NCI-H460 (cell line): ENCODE data around the gene CCDC8. TPM values are rescaled to one million over a fixed set of nuclear protein-coding genes. Genes with fewer than 3 reads are reported as not detected.
"Not testable (repeated sequence)": the region's sequence is repeated elsewhere in the genome, so short reads cannot be mapped to it uniquely, and the experiment has no call there.

Experiments
- DNase-seq: peaks from one replicate; pipeline ENCODE4 v3.0.0-alpha.2; 2016; ENCODE audit warnings: low read depth; ENCODE audit errors: extremely low read depth
- total RNA-seq: library from RNA; depleted of rRNA; stranded (reverse); fragments of >200 nt; shearing (Covaris generic); gene quantifications from 2 replicates; pipeline ENCODE4 v1.2.3, GENCODE V29; 2014

Gene CCDC8
- total RNA-seq, 1 experiment from 2014 or later = not detected

DNA sequence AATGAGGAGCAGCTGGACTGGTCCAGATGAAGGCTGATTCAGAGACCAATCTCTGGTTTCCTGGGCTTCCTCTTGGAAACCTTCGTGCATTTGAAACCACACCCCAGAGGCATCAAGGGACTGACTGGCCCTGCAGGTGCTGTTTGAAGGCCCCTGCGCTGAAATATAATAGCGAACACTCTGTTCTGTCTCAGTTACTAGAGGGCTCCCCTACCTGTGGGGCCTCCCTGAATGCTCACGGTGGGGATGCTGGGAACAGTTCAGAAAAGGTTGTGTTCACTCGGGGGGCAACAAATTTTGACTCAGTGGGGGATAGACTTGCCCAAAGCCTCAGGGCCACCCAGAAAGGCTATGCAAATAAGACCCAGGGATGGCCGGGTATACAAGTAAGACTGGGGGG, 6.4 kb downstream of the CCDC8 start:
- no peak for DNase-seq

DNA sequence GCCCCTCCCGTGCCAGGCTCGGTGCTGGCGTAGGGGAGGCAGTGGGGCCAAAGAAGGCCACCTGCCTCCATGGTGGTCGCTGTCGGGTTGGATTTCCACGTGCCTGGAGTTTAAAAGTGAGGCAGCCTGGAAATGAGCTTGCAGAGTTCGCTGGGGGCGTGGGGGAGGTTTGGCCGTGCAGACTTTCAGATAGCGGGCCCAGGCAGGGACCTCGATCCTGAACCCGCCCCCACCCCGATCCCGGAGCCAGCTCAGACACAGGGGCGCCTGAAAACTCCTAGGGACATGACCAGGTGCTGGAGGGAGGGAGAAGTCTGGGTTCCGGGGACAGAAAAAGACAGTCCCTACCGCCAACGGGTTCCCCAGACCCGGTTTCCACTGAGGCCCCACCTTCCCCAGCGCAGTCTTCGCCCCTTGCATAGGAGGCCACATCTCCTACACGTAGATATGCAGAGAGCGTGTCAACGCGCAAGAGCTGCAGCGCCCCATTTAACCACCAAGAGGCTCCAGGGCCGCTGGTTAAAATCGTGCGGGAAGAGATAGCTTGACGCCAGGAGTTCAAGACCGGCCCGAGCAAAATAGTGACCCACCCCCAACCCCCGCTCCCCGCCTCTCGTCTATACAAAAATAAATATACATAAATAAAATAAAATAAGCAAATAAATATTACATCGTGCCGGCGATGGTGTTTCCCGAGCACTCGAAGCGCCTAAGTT, 8.5 kb downstream of the CCDC8 start:
- DNase-seq = no peak

DNA sequence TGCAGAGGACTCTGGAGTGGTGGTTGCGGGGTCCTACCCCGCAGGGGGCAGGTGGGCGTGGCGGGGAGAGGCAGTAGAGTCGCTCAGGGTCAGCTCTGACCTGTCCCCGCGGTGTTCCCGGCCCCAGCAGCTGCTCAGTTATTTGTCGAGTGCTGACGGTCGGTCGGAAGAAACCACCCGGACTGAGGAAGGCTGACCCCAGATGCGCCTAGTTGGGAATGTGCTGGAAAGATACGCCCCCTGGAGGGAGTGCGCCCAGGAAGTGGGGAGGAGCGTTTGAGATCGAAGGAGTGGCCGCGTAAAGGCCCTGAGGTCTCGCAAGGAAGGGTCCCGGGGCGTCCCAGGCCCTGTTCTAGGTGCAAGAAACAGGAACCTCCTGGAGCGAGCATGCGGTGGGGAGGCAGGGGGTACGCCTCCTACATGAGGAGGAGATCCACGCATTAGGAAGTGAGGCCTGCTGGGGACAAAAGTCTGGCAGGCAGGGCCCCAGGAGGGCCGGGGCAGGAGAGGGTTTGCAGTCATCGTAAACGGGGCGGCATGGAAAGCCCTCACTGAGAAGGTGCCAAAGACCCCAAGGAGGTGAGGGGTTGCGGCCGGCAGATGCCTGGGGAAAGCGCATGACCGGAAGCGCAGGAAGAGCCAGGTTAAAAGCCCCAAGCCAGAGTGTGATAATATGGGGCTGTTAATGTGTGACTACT, 9.2 kb downstream of the CCDC8 start:
- DNase-seq = no peak

DNA sequence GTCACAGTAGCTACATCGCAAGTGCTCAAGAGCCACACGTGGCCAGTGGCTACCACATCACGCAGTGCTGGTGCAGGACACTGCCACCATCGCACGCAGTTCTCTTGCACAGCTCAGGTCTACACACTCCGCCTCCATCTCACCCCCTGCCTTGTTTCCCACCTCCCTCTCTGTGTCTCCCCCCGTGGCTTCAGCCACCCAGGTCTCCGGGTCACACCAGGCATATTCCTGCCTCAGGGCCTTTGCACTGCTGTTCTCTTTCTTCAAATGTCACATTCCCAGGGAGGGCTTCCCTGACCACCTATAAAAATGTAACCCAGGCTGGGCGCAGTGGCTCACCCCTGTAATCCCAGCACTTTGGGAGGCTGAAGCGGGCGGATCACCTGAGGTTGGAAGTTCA, 10.6 kb downstream of the CCDC8 start:
- no peak for DNase-seq

DNA sequence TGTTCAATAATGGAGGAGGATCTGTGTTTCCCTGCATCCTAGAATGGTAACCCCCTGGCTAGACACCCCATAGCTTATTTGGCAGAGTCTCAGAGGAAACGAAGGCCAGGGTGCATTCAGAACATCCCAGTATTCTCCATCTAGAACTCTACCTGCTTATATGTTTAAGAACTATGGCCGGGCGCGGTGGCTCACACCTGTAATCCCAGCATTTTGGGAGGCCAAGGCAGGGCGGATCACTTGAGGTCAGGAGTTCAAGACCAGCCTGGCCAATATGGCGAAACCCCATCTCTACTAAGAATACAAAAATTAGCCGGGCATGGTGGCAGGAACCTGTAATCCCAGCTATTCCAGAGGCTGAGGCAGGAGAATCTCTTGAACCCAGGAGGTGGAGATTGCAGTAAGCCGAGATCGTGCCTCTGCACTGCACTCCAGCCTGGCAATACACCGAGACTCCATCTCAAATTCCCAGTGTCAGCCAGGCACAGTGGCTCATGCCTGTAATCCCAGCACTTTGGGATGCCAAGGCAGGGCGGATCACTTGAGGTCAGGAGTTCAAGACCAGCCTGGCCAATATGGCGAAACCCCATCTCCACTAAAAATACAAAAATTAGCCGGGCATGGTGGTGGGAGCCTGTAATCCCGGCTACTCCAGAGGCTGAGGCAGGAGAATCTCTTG, 15.4 kb downstream of the CCDC8 start:
- DNase-seq = not testable (repeated sequence)

DNA sequence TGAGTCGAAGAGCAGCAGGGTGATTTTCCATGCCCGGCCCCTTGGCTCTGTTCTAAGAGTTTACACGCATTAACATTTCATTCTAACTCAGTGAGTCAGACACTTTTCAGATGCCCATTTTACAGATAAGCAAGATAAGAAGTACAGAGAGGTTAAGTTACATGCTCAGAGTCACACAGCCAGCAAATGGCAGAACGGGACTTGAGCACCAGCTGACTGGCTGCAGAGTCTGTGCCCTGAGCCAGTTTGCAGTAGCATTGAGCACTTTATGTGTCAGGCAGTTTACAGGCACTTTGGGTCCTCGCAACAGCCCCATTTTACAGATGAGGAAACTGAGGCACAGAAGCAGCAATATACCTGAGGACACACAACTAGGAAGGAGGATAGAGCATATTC, 19.0 kb downstream of the CCDC8 start:
- DNase-seq = no peak

DNA sequence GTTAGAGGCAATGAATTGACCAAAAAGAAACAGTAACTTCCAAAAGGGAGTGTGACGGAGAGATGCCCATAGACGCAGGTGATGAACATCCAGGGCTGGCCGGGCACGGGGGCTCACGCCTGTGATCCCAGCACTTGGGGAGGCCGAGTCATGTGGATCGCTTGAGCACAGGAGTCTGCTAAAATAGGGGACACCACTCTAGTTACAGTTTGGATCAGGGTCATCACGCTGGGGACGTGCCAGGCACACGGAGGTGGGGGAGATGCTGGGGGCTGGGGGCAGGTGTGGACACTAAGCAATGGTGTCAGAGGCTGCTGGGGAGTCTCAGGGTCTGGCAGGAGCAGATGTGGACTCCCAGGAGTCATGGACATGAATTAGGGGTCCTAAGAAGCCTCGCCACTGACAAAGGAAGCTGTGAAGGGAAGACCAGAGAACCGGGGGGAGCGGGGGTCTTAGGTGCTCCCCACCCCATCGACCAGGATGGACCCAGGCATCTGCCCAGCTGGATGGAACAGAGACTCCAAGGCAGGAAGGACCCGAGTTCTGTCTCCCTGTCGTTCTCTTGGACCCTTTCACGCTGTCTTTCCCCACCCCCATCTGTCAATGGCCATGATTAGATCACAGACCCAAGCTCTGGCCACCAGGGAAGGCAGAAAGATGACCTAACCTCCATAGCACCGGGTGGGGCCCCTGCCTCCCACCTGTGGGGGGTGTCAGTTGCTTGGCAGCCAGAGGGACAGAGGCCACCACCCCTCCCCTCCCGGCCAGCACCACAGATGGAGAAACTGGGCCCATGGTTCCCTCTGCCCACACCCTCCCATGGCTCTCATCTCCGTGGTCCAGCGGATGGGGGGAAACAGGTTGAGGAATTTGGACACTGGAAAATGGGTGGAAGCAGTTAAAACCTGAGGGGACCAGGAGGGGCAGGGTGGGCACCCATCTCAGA, 19.6 kb downstream of the CCDC8 start:
- DNase-seq = no peak

DNA sequence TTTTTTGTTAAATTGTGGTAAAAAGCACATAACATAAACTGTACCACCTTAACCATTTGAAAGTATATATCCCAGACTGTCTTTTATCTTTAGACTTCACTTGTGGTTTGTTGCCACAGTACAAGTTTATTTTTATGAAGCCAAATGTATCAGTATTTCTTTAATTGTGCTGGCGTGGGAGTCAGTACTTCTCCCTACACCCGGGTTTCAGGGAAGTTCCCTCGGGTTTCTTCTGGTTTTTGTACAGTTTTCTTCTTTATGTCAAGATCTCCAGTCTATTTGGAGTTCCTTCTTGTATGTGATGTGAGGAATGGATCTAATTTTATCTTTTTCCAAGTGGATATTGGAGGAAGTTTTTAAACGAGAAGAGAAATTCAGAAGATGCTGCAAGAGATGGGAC, 20.5 kb downstream of the CCDC8 start:
- DNase-seq = no peak

DNA sequence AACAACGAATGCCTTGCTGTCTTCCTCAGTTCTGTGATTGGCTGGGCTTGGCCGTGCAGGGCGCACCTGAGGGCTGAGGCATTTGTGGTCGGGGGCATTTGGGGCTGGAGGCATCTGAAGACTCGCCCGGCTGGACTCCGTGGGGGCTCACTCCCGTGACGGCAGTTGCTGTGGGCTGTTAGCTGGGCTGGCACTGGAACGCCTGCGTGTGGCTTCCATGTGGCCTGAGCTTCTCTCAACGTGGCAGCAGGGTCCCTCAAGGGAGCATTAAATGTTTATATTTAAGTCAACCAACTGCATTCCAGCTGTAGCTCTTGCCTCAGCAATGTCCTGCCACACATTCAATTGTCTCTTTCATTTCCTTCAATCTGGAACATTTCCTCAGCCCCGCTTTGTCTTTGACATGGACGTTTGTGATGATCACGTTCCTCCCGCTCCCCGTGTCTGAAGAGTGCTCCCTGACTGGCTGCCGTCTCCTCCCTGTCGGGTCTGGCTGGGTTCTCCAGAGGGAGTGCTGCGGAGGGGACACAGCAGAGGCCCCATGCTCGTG, 21.0 kb downstream of the CCDC8 start:
- no peak for DNase-seq

DNA sequence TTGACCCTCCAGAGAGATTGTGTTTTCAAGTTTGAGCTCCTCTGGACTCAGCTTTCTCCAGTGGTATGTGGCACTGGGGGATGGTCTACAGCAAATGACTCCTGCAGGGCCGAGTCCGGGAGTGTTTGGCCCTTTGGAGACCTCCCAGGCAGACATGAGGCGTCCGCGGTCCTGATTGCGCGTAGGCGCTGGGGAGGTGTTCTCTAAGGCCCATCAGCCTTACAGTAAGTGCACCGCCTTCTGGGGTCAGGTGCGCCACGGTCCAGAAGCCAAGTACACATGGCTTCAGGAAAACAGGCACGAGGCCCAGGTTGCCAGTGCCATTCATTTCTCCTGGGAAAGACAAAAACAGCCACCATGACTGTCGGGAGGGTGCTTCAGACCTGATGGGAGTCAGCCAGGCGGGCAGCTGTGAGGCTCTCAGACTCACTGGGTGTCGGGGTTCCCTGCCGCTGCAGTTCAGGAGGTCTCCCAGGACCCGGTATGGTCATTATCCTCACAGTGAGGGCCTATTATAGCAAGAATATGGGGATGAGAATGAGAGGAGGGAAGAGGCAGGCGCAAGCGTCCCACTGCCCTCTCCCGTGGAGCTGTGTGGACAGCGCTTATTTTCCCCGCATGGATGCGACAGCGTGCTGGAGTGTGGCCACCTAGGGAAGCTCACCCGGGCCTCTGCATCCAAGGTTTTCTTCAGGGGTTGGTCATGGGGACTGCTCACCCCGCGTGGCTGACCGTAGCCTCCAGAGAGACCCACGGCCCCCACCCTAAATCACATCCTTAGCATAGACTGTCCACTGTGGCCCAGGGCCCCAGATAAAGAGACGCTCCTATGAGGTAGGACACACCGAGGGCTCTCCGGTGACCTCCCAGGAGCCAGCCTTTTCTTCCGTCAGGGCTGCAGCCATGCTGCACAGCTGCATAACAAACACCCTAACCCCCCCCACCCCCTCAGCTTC, 21.8 kb downstream of the CCDC8 start:
- DNase-seq = no peak

DNA sequence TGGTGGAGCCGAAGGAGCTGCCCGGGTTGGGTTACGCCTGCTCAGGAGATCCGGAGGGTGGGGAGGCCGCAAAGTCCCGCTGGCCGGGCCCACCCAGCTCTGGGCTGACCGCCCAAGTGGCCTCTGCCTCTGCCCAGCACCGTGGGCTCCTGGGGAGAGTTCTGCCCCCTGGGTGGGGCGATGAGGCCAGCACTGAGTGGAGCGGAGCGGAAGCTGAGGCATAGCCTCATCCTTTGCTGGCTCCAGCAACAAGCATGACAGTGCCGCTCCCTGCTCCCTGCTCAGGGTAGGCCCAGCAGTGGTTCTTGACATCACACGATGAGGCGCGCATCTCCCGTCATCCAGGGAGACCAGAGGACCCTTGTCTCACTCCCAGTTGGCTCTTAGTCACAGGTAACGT, 22.5 kb downstream of the CCDC8 start:
- DNase-seq = no peak

DNA sequence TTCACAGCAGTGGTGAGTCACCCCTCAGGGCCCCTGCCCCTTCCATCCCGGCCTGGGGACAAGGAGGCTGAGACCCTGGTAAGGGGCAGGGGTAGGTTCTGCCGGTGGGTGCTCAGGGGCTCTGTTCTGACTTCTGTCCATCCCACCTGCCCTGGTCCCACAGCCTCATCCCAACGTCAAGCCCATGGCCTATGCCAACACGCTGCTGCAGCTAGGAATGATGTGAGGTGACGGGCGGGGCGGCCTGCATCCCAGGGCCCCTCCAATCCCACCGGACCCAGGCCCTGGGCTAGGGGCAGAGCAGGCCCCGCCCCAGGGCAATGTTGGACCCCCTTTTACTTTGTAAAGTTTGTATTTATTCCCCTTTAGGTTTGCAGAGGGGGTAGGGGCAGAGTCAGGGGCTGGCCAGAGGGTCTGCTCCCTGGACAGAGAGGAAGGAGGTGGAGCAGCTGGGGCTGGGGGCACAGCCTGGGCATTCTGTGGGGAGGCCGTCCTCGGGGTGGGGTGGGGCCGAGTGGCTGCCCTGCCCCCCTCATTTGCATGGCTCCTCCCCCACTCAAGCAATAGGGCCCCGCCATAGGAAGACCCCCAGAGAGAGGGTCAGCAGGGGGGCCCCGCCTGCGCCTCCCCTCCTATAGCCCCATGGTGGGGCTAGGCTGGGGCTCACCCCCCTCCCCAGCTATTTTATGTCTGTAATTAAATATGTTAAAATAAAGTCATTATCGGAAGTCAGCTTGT, 23.1 kb downstream of the CCDC8 start:
- no peak for DNase-seq

DNA sequence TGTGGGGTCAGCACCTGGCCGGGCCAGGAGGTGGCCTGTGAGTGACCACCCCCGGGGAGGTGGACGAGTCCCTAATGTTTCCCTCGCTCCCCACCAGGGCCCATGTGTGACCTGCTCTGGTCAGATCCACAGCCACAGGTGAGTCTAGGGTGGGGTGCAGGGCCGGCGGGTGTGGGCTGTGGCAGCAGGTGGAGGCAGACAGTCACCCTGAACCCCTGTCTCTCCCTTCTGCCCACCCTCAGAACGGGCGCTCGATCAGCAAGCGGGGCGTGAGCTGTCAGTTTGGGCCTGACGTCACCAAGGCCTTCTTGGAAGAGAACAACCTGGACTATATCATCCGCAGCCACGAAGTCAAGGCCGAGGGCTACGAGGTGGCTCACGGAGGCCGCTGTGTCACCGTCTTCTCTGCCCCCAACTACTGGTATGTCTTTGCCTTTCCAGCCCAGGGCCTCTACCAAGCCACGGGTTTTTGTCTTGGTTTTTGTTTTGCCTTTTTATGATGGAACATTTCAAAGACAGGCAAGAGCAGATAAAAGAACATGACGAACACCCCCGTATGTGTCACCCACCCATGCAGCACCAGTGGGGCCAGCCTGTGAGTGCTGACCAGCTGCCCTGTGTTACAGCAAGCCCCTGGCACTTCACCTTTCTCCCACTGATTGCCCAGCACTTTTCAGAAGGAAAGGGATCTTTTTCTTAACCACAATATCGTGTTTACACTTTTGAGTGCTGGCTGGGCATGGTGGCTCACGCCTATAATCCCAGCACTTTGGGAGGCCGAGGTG, 24.9 kb downstream of the CCDC8 start:
- no peak for DNase-seq

DNA sequence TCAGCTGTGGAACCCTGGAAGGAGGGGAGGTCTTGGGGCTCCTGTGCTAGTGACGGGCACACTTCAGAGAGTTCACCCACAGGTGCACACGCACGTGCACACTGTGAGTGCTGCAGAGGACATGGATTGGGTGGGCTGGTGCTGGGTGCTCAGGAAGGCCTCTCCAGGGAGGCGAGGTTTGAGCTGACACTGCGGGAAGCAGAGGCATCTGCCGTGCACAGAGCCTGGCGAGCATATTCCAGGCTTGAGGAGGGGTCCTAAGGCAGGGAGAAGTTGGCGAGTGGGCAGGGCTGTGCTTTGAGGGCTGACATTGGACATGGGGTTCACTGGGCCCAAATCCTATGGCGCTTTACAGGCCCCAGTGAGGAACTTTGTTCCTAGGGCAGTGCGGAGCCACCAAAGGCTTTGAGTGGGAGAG, 25.6 kb downstream of the CCDC8 start:
- DNase-seq = no peak

DNA sequence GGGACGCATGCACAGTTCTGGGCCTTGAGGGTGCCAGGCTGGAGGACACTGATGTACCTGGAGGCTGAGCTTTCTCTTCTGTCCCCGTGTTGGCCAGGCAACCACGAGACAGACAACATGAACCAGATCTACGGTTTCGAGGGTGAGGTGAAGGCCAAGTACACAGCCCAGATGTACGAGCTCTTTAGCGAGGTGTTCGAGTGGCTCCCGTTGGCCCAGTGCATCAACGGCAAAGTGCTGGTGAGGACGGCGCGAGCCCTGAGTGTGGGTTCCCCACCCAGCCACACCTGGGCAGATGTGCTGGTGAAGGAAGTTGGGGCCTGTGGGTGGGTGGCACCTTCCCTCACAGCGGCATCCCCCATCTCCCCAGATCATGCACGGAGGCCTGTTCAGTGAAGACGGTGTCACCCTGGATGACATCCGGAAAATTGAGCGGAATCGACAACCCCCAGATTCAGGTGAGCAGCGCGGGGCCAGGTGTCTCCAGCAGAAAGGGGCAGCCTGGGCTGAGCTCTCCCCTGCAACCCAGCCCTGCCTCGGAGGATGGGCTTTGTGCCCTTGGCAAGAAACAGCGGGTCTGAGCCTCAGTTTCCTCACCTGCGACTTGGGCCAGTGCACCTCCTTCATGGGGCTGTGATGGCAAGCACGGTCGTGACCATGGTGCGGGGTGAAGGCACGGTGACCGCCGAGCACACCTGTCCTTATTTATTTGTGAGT, 26.2 kb downstream of the CCDC8 start:
- no peak for DNase-seq

DNA sequence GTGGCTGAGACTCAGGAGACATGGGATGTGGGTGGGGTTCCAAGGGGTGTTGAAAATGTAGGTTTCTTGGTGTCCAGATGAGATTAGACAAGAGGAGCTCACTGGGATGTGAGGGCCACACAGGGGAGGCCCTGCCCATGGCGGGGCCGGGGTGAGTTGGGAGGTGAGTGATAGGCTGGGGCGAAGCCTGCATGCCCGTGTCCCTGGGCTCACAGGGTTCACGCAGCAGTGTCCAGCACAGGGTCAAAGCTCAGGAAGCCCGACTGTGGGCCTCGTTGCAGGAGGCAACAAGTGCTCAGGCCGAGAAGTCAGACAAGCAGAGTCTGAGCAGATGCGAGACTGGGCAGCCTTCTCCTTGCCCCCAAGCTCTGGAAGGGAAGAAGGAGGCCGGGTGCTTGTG, 27.2 kb downstream of the CCDC8 start:
- DNase-seq = no peak

DNA sequence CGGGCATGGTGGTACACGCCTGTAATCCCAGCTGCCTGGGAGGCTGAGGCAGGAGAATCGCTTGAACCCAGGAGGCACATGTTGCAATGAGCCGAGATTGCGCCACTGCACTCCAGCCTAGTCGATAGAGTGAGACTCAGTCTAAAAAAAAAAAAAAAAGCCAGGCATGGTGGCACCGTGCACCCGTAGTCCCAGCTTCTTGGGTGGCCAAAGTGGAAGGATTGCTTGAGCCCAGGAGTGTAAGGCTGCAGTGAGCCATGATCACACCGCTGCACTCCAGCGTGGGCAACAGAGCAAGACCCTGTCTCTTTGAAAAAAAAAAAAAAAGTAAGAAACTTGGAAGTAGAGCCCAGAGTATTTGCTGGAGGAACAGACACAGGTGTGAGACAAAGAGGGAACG, 27.7 kb downstream of the CCDC8 start:
- no peak for DNase-seq
